Stimulated activated CD4-positive, alpha-beta T cell treated with anti-CD3 and anti-CD28 coated beads, Interleukin-12 subunit alpha, Interleukin-12 subunit beta, amount 100 ng/mL, for 4 hours (primary cell): ENCODE results near the gene ANXA4.
"Not testable (repeated sequence)": the region's sequence is repeated elsewhere in the genome, so short reads cannot be mapped to it uniquely, and the experiment has no call there.

ENCODE experiments used
- DNase-seq: peaks from one replicate; pipeline ENCODE4 v3.0.0-alpha.2; 2020

ANXA4 gene

GRCh38 chr2:69755862-69756467 is 14.0 kb downstream of the ANXA4 start:
- DNase-seq, result no peak

GRCh38 chr2:69762025-69762424 is 20.1 kb downstream of the ANXA4 start:
- no peak for DNase-seq

- no peak for DNase-seq
Measured at GRCh38 chr2:69762513-69763494, 20.9 kb downstream of the ANXA4 start.

GRCh38 chr2:69763831-69764230 is 21.9 kb downstream of the ANXA4 start:
- DNase-seq, result not testable (repeated sequence)

GRCh38 chr2:69764286-69765095 is 22.6 kb downstream of the ANXA4 start:
- no peak for DNase-seq

- DNase-seq, result no peak
Measured at GRCh38 chr2:69765096-69765380, 23.1 kb downstream of the ANXA4 start.

- no peak for DNase-seq
Measured at GRCh38 chr2:69766014-69766413, 24.1 kb downstream of the ANXA4 start.

GRCh38 chr2:69767034-69767433 is 25.1 kb downstream of the ANXA4 start:
- DNase-seq, result no peak

GRCh38 chr2:69768235-69768634 is 26.3 kb downstream of the ANXA4 start:
- DNase-seq, result no peak

GRCh38 chr2:69768789-69769188 is 26.9 kb downstream of the ANXA4 start:
- DNase-seq, result no peak

- no peak for DNase-seq
Measured at GRCh38 chr2:69769272-69769671, 27.3 kb downstream of the ANXA4 start.

GRCh38 chr2:69770193-69770702 is 28.3 kb downstream of the ANXA4 start:
- DNase-seq, result no peak

- DNase-seq, result no peak
Measured at GRCh38 chr2:69770747-69771146, 28.8 kb downstream of the ANXA4 start.

GRCh38 chr2:69771461-69771860 is 29.5 kb downstream of the ANXA4 start:
- no peak for DNase-seq

- no peak for DNase-seq
Measured at GRCh38 chr2:69773206-69773605, 31.3 kb downstream of the ANXA4 start.

GRCh38 chr2:69774258-69774983 is 32.5 kb downstream of the ANXA4 start:
- not testable (repeated sequence) for DNase-seq

- no peak for DNase-seq
Measured at GRCh38 chr2:69774984-69775982, 33.3 kb downstream of the ANXA4 start.

- DNase-seq, result no peak
Measured at GRCh38 chr2:69776886-69777785, 35.2 kb downstream of the ANXA4 start.

GRCh38 chr2:69777786-69778105 is 35.8 kb downstream of the ANXA4 start:
- DNase-seq, result no peak

- no peak for DNase-seq
Measured at GRCh38 chr2:69779258-69780001, 37.5 kb downstream of the ANXA4 start.
